Measurements from ENCODE around the gene FHIT.

DNA sequence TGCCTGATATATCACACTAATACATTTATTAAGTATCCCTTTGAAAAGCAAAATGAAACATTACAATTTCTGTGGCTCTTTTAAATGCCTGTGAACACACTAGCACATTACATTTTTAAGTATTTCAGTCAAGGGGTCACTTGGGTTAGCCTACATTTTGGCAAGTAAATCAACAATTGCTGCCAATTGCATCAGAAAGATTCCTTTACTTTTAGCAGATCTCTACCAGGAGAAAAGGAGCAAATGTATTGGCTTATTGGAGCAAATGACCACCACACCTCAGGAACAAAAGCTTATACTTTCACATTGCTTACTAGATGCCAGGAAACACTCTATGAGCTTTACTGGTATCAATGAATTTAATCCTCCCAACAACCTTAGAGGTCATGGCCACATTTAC is 947.1 kb downstream of the FHIT start:
- TF ChIP-seq POLR2AphosphoS5 (IDR thresholded peaks at IDR 0.05; ENCODE audit: low read depth, low read length) = no peak
- TF ChIP-seq, protein P1, sequence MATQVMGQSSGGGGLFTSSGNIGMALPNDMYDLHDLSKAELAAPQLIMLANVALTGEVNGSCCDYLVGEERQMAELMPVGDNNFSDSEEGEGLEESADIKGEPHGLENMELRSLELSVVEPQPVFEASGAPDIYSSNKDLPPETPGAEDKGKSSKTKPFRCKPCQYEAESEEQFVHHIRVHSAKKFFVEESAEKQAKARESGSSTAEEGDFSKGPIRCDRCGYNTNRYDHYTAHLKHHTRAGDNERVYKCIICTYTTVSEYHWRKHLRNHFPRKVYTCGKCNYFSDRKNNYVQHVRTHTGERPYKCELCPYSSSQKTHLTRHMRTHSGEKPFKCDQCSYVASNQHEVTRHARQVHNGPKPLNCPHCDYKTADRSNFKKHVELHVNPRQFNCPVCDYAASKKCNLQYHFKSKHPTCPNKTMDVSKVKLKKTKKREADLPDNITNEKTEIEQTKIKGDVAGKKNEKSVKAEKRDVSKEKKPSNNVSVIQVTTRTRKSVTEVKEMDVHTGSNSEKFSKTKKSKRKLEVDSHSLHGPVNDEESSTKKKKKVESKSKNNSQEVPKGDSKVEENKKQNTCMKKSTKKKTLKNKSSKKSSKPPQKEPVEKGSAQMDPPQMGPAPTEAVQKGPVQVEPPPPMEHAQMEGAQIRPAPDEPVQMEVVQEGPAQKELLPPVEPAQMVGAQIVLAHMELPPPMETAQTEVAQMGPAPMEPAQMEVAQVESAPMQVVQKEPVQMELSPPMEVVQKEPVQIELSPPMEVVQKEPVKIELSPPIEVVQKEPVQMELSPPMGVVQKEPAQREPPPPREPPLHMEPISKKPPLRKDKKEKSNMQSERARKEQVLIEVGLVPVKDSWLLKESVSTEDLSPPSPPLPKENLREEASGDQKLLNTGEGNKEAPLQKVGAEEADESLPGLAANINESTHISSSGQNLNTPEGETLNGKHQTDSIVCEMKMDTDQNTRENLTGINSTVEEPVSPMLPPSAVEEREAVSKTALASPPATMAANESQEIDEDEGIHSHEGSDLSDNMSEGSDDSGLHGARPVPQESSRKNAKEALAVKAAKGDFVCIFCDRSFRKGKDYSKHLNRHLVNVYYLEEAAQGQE (IDR thresholded peaks at IDR 0.05; ENCODE audit: insufficient read depth in 1 of 2, low read depth in 2 of 2, low read length in 2 of 2) = no peak
- no peak for TF ChIP-seq TAF1 (IDR thresholded peaks at IDR 0.05; ENCODE audit: borderline replicate concordance, insufficient read depth, low read length)
- no peak for TF ChIP-seq SIN3A (IDR thresholded peaks at IDR 0.05; ENCODE audit: borderline replicate concordance, insufficient read depth, low read length)
